Loucy (cell line): ENCODE data around the gene ACSM4.

ENCODE experiments used
- H2AFZ ChIP-seq: fragments of 200-600 bp; sonication (generic); 2 replicates; pipeline ENCODE4 v1.6.0; 2016; ENCODE audit warnings: antibody characterized with exemption, mild to moderate bottlenecking, low read length, moderate library complexity
- H3F3A ChIP-seq: fragments of 200-600 bp; 2 replicates; pipeline ENCODE4 v1.6.0; 2016; ENCODE audit warnings: antibody characterized with exemption, low read depth, mild to moderate bottlenecking
- H3K27me3 ChIP-seq: fragments of 200-600 bp; sonication (generic); 2 replicates; pipeline ENCODE4 v1.6.1; 2014; ENCODE audit warnings: low read length, mild to moderate bottlenecking; ENCODE audit not compliant: insufficient read depth, poor library complexity, severe bottlenecking
- H3K36me3 ChIP-seq: fragments of 200-600 bp; sonication (generic); 2 replicates; pipeline ENCODE4 v1.6.1; 2016; ENCODE audit warnings: low read length; ENCODE audit not compliant: insufficient read depth
- H3K4me1 ChIP-seq: fragments of 200-600 bp; sonication (generic); 2 replicates; pipeline ENCODE4 v1.5.1; 2014; ENCODE audit warnings: low read length, mild to moderate bottlenecking; ENCODE audit not compliant: insufficient read depth, poor library complexity, severe bottlenecking
- H3K4me2 ChIP-seq: fragments of 200-600 bp; sonication (generic); 2 replicates; pipeline ENCODE4 v1.6.0; 2014; ENCODE audit warnings: antibody characterized with exemption, low read length, low read depth, mild to moderate bottlenecking; ENCODE audit not compliant: poor library complexity, severe bottlenecking
- H3K4me3 ChIP-seq: fragments of 200-600 bp; sonication (generic); 2 replicates; pipeline ENCODE4 v1.5.1; 2014; ENCODE audit warnings: low read length, mild to moderate bottlenecking, mixed read lengths; ENCODE audit not compliant: poor library complexity, severe bottlenecking
- H3K79me2 ChIP-seq: fragments of 200-600 bp; sonication (generic); 2 replicates; pipeline ENCODE4 v1.6.1; 2014; ENCODE audit warnings: low read length; ENCODE audit not compliant: insufficient read depth
- H3K9ac ChIP-seq: fragments of 200-600 bp; sonication (generic); 2 replicates; pipeline ENCODE4 v1.6.0; 2014; ENCODE audit warnings: mild to moderate bottlenecking, low read depth, low read length, moderate library complexity; ENCODE audit not compliant: poor library complexity, severe bottlenecking
- H3K9me2 ChIP-seq: fragments of 200-600 bp; sonication (generic); replicated peaks from 2 replicates; pipeline ENCODE4 v1.6.1; 2016; ENCODE audit warnings: low read depth, low read length, mixed read lengths
- H3K9me3 ChIP-seq: fragments of 200-600 bp; sonication (generic); 2 replicates; pipeline ENCODE4 v1.6.1; 2014; ENCODE audit warnings: mild to moderate bottlenecking, antibody characterized with exemption, low read length, low read depth; ENCODE audit not compliant: insufficient read depth
- H4K20me1 ChIP-seq: fragments of 200-600 bp; sonication (generic); 2 replicates; pipeline ENCODE4 v1.6.0; 2014; ENCODE audit warnings: antibody characterized with exemption, low read length, mild to moderate bottlenecking; ENCODE audit not compliant: insufficient read depth, poor library complexity, severe bottlenecking
- CTCF ChIP-seq: fragments of 200-600 bp; sonication (generic); conservative IDR thresholded peaks from 2 replicates; pipeline ENCODE4 v1.5.1; 2014; ENCODE audit warnings: mild to moderate bottlenecking, antibody characterized with exemption, low read length
- EZH2phosphoT487 ChIP-seq: fragments of 200-600 bp; IDR thresholded peaks from 2 replicates; pipeline ENCODE4 v1.6.1; 2018; ENCODE audit warnings: antibody characterized with exemption, mild to moderate bottlenecking, moderate library complexity, borderline replicate concordance

ACSM4 gene

GRCh38 chr12:7303772-7304171, at the start of gene ACSM4:
Gene ACSM4 (plus strand): TSS chr12:7304072. CDS start chr12:7304332, 260 bp downstream.
- H4K20me1 ChIP-seq: no peaks in the 10 kb centered on the region
- H2AFZ ChIP-seq: no peak within 1 kb of the TSS
- H3F3A ChIP-seq: no peaks in the 10 kb centered on the region
- H3K9me3 ChIP-seq: no peaks in the 10 kb centered on the region
- H3K9me2 ChIP-seq: no peaks in the 10 kb centered on the region
- no peaks in the 10 kb centered on the region for H3K36me3 ChIP-seq
- H3K27me3 ChIP-seq: peaks cover 4% of the 10 kb centered on the region
- no peak within 1 kb of the TSS for H3K9ac ChIP-seq
- TF ChIP-seq CTCF: no peak
- TF ChIP-seq EZH2phosphoT487: no peak
- H3K4me3 ChIP-seq: no peak within 1 kb of the TSS
- no peaks in the 10 kb centered on the region for H3K79me2 ChIP-seq
- H3K4me2 ChIP-seq: no peak within 1 kb of the TSS
- H3K4me1 ChIP-seq: no peaks in the 10 kb centered on the region

GRCh38 chr12:7259060-7259459, 44.8 kb upstream of the ACSM4 start:
- H3K27me3 ChIP-seq: no peaks in the 10 kb centered on the region

GRCh38 chr12:7264538-7264937, 39.3 kb upstream of the ACSM4 start:
- no peaks in the 10 kb centered on the region for H3K9me3 ChIP-seq
- no peaks in the 10 kb centered on the region for H3K9me2 ChIP-seq
- no peaks in the 10 kb centered on the region for H3K36me3 ChIP-seq

More at GRCh38 chr12:7259060-7259459, 44.8 kb upstream of the ACSM4 start:
- H3K36me3 ChIP-seq: no peaks in the 10 kb centered on the region
- no peaks in the 10 kb centered on the region for H3F3A ChIP-seq
- no peaks in the 10 kb centered on the region for H3K79me2 ChIP-seq
- no peaks in the 10 kb centered on the region for H3K9me3 ChIP-seq
- H4K20me1 ChIP-seq: no peaks in the 10 kb centered on the region
- H2AFZ ChIP-seq: no peak overlapping the region
- no peaks in the 10 kb centered on the region for H3K9me2 ChIP-seq
- no peak for TF ChIP-seq EZH2phosphoT487
- no peak for TF ChIP-seq CTCF
- no peak overlapping the region for H3K4me2 ChIP-seq
- no peak overlapping the region for H3K4me3 ChIP-seq
- H3K4me1 ChIP-seq: no peaks in the 10 kb centered on the region
- H3K9ac ChIP-seq: no peak overlapping the region

More at GRCh38 chr12:7264538-7264937, 39.3 kb upstream of the ACSM4 start:
- Histone ChIP-seq H3K4me1 (no peaks in the 10 kb centered on the region), H2AFZ (no peak overlapping the region), H3K79me2 (no peaks in the 10 kb centered on the region), H3K27me3 (no peaks in the 10 kb centered on the region), H3K4me2 (no peak overlapping the region), H3K4me3 (no peak overlapping the region), H4K20me1 (no peaks in the 10 kb centered on the region), H3K9ac (no peak overlapping the region), H3F3A (no peaks in the 10 kb centered on the region)
- no peak for TF ChIP-seq EZH2phosphoT487
- TF ChIP-seq CTCF: no peak
